ENCODE results near the gene TRPV3. TPM values are rescaled to one million over a fixed set of nuclear protein-coding genes. Genes with fewer than 3 reads are reported as not detected.

Gene TRPV3
- total and polyA plus RNA-seq, 2 of the 8 experiments (the other 6 are each of a cell fraction or from before 2014, with no cell fraction given): 0.56 to 1.0 TPM

DNA sequence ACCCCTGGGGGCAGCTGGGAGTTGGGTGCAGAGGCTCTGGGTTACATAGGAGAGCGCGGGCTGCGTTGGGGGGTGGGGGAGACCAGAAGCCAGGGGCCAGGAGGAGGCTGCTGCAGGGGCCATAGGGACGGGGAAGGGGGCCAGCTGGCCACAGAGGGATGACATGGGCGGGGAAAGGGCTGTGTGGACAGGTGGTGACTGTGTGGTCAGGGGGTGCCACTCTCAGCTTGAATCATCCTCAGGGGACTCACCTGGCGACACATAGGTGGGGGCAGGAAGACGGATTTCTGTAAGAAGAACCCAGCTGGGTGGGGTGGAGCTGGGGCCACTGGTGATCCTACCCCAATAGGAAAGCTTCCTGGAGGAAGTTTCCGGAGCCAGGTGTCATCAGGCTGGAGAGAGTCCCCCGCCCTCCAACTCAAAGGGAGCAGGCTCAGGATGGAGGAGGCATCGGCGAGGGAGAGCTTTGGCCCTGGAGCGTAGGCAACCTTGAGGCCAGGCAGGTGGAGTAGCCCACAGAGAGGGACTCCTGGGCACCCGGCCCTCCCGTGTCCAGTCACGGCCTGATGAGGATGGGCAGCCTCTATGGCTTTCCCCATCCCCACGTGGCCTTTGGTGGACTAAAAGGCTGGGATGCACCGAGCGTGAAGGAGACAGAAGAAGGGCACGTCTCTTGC is 1.2 kb downstream of the TRPV3 start (continued):
- TF ChIP-seq RBBP5 (IDR thresholded peaks at IDR 0.05; ENCODE audit: borderline replicate concordance, low read depth, low read length) (no peak), CTCF (IDR thresholded peaks at IDR 0.05; ENCODE audit: control extremely low read depth in 1 of 3, insufficient read depth in 1 of 3, low read depth in 1 of 3, low read length in 3 of 3) (no peak)

Data from H1 (cell line).